Breast epithelium (tissue), 3 donors: ENCODE results near the gene NUCB1.

ENCODE experiments used
- POLR2A ChIP-seq: fragments of 450-650 bp; IDR thresholded peaks from one replicate; pipeline ENCODE4 v1.6.1; 2016; ENCODE audit warnings: antibody characterized with exemption, mild to moderate bottlenecking, moderate library complexity
- POLR2AphosphoS5 ChIP-seq, 3 donors: sonication (generic); formaldehyde crosslinking; IDR thresholded peaks; one replicate each; pipeline ENCODE4 v1.6.1; 2017; ENCODE audit warnings: antibody characterized with exemption in 3 of 3
- TF ChIP-seq, protein P1 (sequence below), 3 donors: fragments of 450-650 bp; IDR thresholded peaks; one replicate each; pipeline ENCODE4 v1.5.1; 2016 to 2017; ENCODE audit warnings: antibody characterized with exemption in 3 of 3, mild to moderate bottlenecking in 3 of 3, moderate library complexity in 3 of 3

DNA sequence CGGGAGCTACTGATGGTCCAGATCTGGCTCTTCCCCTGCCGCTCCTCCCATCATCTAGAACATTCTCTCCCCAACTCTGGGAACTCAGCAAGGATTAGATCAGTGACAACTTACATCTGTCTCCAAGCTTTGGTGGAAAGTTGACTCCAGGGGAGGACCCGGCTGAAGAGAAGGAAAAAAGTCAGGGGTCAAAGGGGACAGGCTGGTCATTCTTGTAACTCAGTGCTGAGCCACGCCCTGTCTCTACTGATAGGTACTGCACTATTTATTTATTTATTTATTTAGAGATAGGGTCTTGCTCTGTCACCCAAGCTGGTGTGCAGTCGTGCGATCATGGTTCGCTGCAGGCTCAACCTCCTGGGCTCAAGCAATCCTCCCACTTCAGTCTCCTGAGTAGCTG lies 46.0 kb upstream of the NUCB1 start:
- TF ChIP-seq, protein P1, sequence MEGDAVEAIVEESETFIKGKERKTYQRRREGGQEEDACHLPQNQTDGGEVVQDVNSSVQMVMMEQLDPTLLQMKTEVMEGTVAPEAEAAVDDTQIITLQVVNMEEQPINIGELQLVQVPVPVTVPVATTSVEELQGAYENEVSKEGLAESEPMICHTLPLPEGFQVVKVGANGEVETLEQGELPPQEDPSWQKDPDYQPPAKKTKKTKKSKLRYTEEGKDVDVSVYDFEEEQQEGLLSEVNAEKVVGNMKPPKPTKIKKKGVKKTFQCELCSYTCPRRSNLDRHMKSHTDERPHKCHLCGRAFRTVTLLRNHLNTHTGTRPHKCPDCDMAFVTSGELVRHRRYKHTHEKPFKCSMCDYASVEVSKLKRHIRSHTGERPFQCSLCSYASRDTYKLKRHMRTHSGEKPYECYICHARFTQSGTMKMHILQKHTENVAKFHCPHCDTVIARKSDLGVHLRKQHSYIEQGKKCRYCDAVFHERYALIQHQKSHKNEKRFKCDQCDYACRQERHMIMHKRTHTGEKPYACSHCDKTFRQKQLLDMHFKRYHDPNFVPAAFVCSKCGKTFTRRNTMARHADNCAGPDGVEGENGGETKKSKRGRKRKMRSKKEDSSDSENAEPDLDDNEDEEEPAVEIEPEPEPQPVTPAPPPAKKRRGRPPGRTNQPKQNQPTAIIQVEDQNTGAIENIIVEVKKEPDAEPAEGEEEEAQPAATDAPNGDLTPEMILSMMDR (IDR thresholded peaks at IDR 0.05): no peak
- TF ChIP-seq POLR2A (no peak), POLR2AphosphoS5 (IDR thresholded peaks at IDR 0.05) (no peak)
